Measurements from ENCODE around the gene HOXC11. TPM values are rescaled to one million over a fixed set of nuclear protein-coding genes. Genes with fewer than 3 reads are reported as not detected.

Gene HOXC11
- total and polyA plus RNA-seq, 8 donors = not detected

DNA sequence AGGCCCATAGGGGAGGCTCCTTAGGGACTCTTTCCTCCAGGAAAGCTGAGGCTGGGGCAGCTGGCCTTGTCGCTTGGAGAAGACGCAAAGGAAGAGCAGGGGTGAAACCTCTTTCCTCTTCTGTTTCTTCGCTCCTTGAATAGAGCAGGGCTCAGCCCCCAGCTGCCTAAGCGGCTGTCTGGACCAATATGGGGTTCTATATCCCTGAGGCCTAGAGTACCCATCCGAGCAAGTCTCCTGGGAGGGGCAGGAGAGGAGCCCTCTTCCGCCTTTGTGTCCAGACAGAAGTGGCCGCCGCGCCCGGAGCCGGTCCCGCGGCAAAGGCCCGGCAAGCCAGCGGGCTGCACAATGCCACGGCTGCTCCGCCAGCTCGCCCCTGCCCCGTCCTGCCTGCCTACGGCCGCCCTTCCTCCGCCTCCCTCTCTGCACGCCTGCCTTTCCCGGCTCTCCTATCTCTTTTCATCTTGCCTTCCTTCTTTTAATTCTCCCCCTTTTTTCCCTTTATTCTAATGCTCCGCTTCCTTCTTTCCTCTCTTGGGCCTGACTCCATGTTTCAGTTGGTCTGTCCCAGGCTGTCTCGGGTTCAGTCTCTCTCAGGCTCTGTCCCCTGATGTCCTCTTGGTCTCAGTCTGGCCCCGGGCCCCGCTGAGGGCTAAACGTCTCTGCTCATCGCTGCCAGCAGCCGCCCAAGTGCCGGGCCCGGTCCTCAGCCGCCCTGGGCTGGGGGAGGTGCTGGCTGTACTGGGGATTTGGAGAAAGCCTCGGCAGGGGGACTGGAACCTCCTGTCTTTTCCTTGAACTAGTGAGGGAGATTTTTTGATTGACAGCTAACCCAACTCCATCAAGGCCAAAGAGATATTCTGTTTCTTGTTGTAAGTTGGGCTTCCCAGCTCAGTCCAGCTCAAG, 24.5 kb downstream of the HOXC11 start:
- TF ChIP-seq, protein P1, sequence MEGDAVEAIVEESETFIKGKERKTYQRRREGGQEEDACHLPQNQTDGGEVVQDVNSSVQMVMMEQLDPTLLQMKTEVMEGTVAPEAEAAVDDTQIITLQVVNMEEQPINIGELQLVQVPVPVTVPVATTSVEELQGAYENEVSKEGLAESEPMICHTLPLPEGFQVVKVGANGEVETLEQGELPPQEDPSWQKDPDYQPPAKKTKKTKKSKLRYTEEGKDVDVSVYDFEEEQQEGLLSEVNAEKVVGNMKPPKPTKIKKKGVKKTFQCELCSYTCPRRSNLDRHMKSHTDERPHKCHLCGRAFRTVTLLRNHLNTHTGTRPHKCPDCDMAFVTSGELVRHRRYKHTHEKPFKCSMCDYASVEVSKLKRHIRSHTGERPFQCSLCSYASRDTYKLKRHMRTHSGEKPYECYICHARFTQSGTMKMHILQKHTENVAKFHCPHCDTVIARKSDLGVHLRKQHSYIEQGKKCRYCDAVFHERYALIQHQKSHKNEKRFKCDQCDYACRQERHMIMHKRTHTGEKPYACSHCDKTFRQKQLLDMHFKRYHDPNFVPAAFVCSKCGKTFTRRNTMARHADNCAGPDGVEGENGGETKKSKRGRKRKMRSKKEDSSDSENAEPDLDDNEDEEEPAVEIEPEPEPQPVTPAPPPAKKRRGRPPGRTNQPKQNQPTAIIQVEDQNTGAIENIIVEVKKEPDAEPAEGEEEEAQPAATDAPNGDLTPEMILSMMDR (IDR thresholded peaks at IDR 0.05) = no peak
- Histone ChIP-seq H3K4me1 (peaks cover 17 to 33% of the 10 kb centered on the region in 2 donors), H3K4me3 (no peak overlapping the region), H3K27me3 (peaks cover 99 to 100% of the 10 kb centered on the region in 2 donors), H3K9me3 (no peaks in the 10 kb centered on the region), H3K27ac (no peak overlapping the region), H3K36me3 (no peaks in the 10 kb centered on the region)
- peak in 1 of 4 donors; percentile 81 for DNase-seq
- no peak for ATAC-seq
- intact Hi-C loops (cut with DNase I) = no loop called here

DNA sequence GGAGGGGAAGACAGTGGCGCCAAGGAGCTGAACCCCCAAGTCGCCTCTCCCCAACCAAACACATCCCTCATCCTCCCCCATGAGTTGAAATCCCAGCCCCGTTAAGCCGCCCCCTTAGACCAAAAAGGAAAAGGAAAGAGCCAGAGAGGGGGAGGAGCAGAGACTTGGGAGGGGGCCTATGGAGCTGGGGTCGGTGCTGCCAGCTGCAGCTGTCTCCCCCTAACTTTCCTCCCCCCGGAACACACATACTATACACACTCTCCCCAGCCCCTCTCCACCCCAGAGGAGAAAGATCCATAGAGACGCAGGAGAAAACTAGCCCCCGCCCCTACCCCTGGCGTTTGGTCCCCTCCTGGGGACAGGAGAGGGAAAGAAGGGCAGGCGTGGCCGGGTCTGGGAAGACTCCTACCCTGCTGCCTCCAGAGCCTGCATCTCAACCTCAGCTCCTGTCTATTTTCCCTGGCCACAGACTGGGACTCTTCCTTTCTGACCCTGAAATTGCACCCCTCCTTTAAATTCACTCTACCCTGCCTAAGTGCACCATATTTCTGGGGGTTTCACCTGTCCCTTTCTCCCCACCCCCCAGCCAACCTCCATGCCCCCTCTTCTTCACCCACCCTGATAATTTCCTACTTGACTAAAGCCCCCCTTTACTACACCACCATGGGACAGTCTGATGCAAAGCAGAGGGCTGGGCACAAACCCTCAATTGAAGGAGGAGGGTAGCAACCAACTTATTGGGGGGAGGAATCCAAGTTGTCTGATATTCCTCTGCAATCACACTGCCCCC, 25.4 kb downstream of the HOXC11 start:
- peaks cover 17 to 33% of the 10 kb centered on the region in 2 donors for H3K4me1 ChIP-seq
- H3K9me3 ChIP-seq = no peaks in the 10 kb centered on the region
- peak in 1 of 4 donors; percentile 34 for DNase-seq
- H3K4me3 ChIP-seq = no peak overlapping the region
- intact Hi-C loops (cut with DNase I) = no loop called here
- H3K27me3 ChIP-seq = peaks cover 99 to 100% of the 10 kb centered on the region in 2 donors
- no peak for ATAC-seq
- no peaks in the 10 kb centered on the region for H3K36me3 ChIP-seq
- no peak overlapping the region for H3K27ac ChIP-seq
- TF ChIP-seq, protein P1 (IDR thresholded peaks at IDR 0.05) = no peak

DNA sequence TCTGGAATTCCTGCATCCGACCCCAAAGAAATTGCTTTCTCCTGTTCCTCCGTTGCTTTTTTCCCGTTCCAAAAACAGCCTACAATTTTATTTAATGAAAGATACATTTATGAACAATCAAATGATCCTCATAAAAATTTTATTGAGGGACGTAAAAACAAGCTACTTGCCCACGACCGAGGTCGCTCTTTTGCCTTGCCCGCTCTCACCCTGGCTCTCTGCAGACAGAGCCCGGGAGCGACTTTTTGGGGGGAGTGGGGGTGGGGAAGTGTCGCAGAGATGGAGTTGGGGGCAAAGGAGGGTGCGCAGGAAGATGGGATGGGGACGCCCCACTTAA, 25.9 kb downstream of the HOXC11 start:
- intact Hi-C loops (cut with DNase I) = no loop called here
- H3K27ac ChIP-seq = no peak overlapping the region
- ATAC-seq = no peak
- DNase-seq = no peak
- H3K36me3 ChIP-seq = no peaks in the 10 kb centered on the region
- TF ChIP-seq, protein P1 (IDR thresholded peaks at IDR 0.05) = no peak
- H3K27me3 ChIP-seq = peaks cover 99 to 100% of the 10 kb centered on the region in 2 donors
- peaks cover 17 to 33% of the 10 kb centered on the region in 2 donors for H3K4me1 ChIP-seq
- no peaks in the 10 kb centered on the region for H3K9me3 ChIP-seq
- H3K4me3 ChIP-seq = no peak overlapping the region

DNA sequence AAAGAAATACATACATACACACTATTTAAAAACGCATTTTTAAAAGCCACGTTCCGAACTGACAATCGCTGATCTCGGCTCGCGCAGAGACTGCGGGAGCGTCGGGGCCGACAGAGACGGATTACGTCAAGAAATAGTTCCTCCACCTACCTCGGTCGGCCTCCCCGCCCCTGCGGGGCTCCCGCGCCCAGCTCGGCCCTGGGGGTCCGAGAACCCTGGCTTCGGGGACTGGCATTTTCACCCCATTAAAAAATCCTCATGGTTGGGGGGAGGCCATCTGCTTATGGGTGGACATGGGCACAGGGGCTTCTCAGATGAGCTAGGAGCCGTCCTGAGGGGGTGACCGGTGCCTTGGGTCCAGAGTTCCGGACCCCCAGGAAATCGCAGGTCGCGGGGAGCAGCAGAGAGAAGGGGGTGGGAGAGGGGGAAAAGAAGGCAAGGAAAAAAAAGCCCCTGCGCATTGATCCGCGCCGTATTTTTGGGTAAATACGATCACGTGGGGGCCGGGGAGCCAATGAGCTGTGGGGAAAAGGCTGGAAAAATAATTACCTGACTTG, 26.7 kb downstream of the HOXC11 start:
- TF ChIP-seq, protein P1 (IDR thresholded peaks at IDR 0.05) = no peak
- intact Hi-C loops (cut with DNase I) = loop anchor here in 1 of 2 donors (10.0 kb wide), 1 partner anchor 195 kb away; no protein-coding TSS in a partner anchor
- Histone ChIP-seq H3K4me3 (peak overlapping the region in 1 of 2 donors; percentile 17), H3K9me3 (no peaks in the 10 kb centered on the region), H3K4me1 (peaks cover 15 to 26% of the 10 kb centered on the region in 2 donors), H3K27ac (no peak overlapping the region), H3K36me3 (no peaks in the 10 kb centered on the region), H3K27me3 (peaks cover 99 to 100% of the 10 kb centered on the region in 2 donors)
- DNase-seq (peak in 1 of 4 donors; percentile 51), ATAC-seq (no peak)

Data from left lung (tissue), 10 donors.